AG04450 (cell line): ENCODE results near the gene CDC42BPA. TPM values are rescaled to one million over a fixed set of nuclear protein-coding genes. Genes with fewer than 3 reads are reported as not detected.

Experiments used
- CTCF ChIA-PET: fragments of 300-600, 350-600 bp; formaldehyde crosslinking; extraction: SDS; loops from one replicate; lab custom pipeline; 2022; ENCODE audit warnings: antibody characterized with exemption, inconsistent platforms; lab: Charles Lee
- POLR2A ChIA-PET: fragments of 350-600 bp; formaldehyde crosslinking; extraction: SDS; loops from one replicate; lab custom pipeline; 2021; ENCODE audit warnings: antibody characterized with exemption, inconsistent platforms; lab: Yijun Ruan, JAX
- DNase-seq: peaks from one replicate; pipeline ENCODE4 v3.0.0-alpha.2; 2011; ENCODE audit warnings: low read depth, low spot score
- H3K27ac ChIP-seq: one replicate; pipeline ENCODE4 v1.5.1; 2012; ENCODE audit warnings: low read depth, low read length, control low read depth
- H3K27me3 ChIP-seq: one replicate; pipeline ENCODE4 v1.6.0; 2012; ENCODE audit warnings: low read length; ENCODE audit not compliant: control insufficient read depth, insufficient read depth
- H3K4me3 ChIP-seq: 2 replicates; pipeline ENCODE4 v1.5.1; 2011; ENCODE audit warnings: mild to moderate bottlenecking, low read depth, low read length, control low read depth
- H3K9me3 ChIP-seq: 2 replicates; pipeline ENCODE4 v1.5.1; 2012; ENCODE audit warnings: low read length; ENCODE audit not compliant: control insufficient read depth, insufficient read depth
- polyA plus RNA-seq: library from polyadenylated mRNA; depleted of rRNA; stranded (reverse); fragments of >200 nt; gene quantifications from 2 replicates; pipeline ENCODE4 v1.2.3, GENCODE V29; 2011
- TF ChIP-seq, protein P1 (sequence below): IDR thresholded peaks from 2 replicates; pipeline ENCODE4 v1.5.1; 2011; ENCODE audit warnings: low read depth, low read length, control low read depth, inconsistent platforms

CDC42BPA gene
- polyA plus RNA-seq, 1 experiment: 30.7 TPM

DNA sequence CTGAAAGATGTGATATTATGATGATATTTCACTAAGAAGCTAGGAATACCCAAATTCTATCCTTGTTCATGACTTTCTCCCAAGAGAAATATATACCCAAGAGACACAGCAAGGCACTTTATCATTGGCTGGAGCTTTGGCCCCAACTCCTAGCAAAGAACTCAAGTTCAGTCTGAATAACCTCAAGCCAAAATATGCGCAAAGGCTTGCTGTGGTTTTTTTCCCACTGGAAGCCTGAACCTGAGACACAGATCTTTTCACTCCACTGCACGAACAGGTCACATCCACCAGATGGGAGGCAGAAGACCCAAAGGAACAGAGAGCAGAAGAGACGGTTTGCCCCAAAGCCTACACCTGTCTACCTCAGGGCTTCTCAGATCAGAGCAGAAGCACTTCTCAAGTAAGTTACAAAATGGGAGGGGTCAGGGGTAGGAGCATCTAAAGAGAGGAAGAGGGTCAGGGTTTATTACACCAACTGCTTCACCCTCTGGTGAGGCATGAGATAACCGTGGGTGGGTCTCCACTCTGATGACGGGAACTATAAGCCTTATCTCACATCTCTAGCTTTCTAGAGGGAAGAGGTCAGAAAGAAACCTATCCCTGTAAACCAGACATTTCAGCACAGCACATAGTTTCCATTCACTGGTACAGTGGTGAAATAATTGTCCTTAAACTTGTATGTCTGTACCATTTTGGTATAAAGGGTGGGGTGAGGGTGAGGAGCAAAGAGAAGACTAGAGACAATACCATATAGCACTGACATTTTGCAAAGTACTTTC, 17.1 kb upstream of the CDC42BPA start:
- H3K27ac ChIP-seq: no peak overlapping the region
- no peak for DNase-seq
- no peak overlapping the region for H3K4me3 ChIP-seq
- peaks cover 6% of the 10 kb centered on the region for H3K9me3 ChIP-seq
- no peaks in the 10 kb centered on the region for H3K27me3 ChIP-seq
- ChIA-PET POLR2A (no interaction called here), CTCF (no interaction called here)
- TF ChIP-seq, protein P1, sequence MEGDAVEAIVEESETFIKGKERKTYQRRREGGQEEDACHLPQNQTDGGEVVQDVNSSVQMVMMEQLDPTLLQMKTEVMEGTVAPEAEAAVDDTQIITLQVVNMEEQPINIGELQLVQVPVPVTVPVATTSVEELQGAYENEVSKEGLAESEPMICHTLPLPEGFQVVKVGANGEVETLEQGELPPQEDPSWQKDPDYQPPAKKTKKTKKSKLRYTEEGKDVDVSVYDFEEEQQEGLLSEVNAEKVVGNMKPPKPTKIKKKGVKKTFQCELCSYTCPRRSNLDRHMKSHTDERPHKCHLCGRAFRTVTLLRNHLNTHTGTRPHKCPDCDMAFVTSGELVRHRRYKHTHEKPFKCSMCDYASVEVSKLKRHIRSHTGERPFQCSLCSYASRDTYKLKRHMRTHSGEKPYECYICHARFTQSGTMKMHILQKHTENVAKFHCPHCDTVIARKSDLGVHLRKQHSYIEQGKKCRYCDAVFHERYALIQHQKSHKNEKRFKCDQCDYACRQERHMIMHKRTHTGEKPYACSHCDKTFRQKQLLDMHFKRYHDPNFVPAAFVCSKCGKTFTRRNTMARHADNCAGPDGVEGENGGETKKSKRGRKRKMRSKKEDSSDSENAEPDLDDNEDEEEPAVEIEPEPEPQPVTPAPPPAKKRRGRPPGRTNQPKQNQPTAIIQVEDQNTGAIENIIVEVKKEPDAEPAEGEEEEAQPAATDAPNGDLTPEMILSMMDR: no peak

DNA sequence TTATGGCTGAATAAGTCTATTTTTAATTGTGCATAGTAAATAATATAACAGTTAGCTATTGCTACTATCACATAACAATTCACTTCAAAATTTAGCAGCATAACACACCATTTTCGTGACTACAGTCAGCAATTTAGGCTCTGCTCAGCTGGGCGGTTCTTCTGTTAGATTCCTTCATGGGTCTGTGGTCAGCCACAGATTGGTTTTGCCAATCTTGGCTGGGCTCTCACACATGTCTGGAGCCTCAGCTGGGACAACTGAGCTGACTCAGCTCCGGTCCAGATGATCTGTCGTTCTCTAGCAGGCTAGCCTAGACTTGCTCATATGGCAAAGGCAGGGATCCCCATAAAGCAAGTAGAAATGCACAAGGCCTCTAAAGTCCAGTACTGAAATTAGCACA, 15.1 kb upstream of the CDC42BPA start:
- TF ChIP-seq, protein P1: no peak
- CTCF ChIA-PET: no interaction called here
- Histone ChIP-seq H3K9me3 (peaks cover 6% of the 10 kb centered on the region), H3K4me3 (no peak overlapping the region), H3K27ac (no peak overlapping the region), H3K27me3 (no peaks in the 10 kb centered on the region)
- POLR2A ChIA-PET: interaction anchor here (0.6 kb wide), 1 partner anchor 99 kb away, joined by 3 read pairs; no protein-coding TSS in a partner anchor
- no peak for DNase-seq

DNA sequence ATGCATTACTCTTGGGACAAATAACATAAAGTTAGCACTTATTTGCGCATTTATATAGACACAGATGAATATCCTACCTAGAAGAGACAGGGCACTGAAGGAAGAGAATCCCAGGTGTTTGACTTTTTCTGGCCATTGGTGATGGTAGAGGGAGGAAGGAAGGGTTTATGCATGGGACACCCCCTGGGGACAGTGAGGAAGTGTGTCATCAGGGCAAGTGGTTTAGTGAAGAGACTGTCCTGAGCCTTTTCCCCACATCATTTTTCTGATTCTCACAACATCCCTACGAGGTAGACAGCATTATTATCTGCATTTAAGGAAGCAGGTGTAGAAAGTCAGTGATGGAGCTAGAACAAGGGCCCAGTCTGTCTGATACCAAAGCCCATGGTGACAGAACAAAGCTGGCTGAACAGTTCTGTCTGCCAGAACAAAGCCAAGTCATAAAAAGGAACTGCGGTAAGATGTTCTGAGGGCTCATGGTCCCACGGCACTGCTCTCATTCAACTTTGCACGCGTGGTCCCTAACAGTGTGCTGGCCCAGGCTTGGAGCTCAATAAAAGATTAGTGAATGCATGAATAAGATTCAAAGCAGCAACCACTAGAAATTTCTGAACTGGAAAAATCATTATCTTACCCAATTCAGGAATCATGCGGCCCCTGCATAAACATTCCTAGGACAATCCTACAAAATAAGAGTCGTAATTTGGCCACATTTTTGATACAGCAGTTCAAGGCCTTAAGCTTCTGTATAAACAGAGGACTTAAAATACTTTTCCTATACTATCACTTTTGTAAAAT, 12.2 kb upstream of the CDC42BPA start:
- Histone ChIP-seq H3K9me3 (peaks cover 6% of the 10 kb centered on the region), H3K27me3 (no peaks in the 10 kb centered on the region), H3K27ac (no peak overlapping the region), H3K4me3 (no peak overlapping the region)
- ChIA-PET POLR2A (interaction anchor here (0.5 to 0.8 kb wide), 3 partner anchors 9 to 392 kb away, joined by 3 to 9 read pairs (median 3); no protein-coding TSS in a partner anchor), CTCF (interaction anchor here (0.6 kb wide), 1 partner anchor 227 kb away, joined by 4 read pairs; no protein-coding TSS in a partner anchor)
- DNase-seq: no peak
- TF ChIP-seq, protein P1: no peak

DNA sequence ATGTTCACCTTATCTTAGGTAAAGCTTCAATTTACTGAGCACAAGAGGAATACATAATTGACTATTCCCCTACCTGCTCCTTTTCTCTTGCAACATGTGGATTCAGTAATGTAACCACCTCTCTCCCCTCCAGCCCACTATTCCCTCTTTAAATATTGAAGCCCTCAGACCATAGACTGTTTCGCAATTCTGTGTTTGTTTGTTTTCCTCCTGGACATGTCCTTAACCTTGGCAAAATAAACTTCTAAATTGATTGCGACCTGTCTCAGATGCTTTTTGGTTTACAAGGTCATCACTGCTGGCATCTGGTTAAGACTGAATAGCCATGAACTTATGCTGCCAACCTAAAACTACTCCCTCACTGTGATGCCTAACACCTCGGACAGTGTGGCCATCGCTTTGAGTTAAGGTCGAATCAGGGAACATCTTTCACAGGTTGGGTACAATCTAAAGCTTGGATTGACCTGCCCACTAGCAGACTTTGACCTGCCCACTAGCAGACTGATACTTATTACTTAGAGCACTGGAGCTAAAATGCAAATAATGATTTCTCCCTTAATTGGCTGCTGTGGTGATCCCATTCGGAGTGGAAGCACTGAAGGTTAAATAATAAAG, 10.2 kb upstream of the CDC42BPA start:
- DNase-seq: no peak
- ChIA-PET POLR2A (interaction anchor here (1.3 kb wide), 1 partner anchor 10 kb away, joined by 7 read pairs; no protein-coding TSS in a partner anchor), CTCF (no interaction called here)
- TF ChIP-seq, protein P1: no peak
- Histone ChIP-seq H3K4me3 (no peak overlapping the region), H3K9me3 (peaks cover 2% of the 10 kb centered on the region), H3K27ac (no peak overlapping the region), H3K27me3 (no peaks in the 10 kb centered on the region)
